WTC11 (cell line): ENCODE data around the gene ACBD5. TPM values are rescaled to one million over a fixed set of nuclear protein-coding genes. Genes with fewer than 3 reads are reported as not detected.
A peak's percentile ranks its signal among the peaks of the same experiment; 100 is the strongest.

Experiments used
- ATAC-seq: fragments of 200-7000 bp; cut with Tn5 transposase; 2 replicates; pipeline ENCODE4 v1.10.0; 2021; ENCODE audit warnings: mild to moderate bottlenecking, moderate library complexity
- CTCF ChIA-PET: fragments of 300-600 bp; sonication (Branson Sonifier 250); formaldehyde crosslinking; loops from one replicate; lab custom pipeline; 2021; ENCODE audit warnings: antibody characterized with exemption; lab: Charles Lee
- POLR2A ChIA-PET: fragments of 350-600 bp; sonication (Branson Sonifier 250); formaldehyde crosslinking; loops from one replicate; lab custom pipeline; 2021; ENCODE audit warnings: antibody characterized with exemption; lab: Charles Lee
- DNase-seq: peaks from one replicate; pipeline ENCODE4 v3.0.0; 2021; ENCODE audit warnings: low spot score
- H3K27ac Mint-ChIP-seq: 2 replicates; pipeline ENCODE4 v1.8.0; 2021; ENCODE audit warnings: mixed read lengths
- H3K27me3 Mint-ChIP-seq: 2 replicates; pipeline ENCODE4 v1.8.0; 2021; ENCODE audit warnings: low read depth, mild to moderate bottlenecking, moderate library complexity, mixed read lengths
- H3K36me3 Mint-ChIP-seq: 2 replicates; pipeline ENCODE4 v1.8.0; 2021; ENCODE audit warnings: mixed read lengths
- H3K4me1 Mint-ChIP-seq: 2 replicates; pipeline ENCODE4 v1.8.0; 2022; ENCODE audit warnings: mixed read lengths
- H3K4me3 Mint-ChIP-seq: 2 replicates; pipeline ENCODE4 v1.8.0; 2021; ENCODE audit warnings: mild to moderate bottlenecking, moderate library complexity, mixed read lengths
- H3K9me3 Mint-ChIP-seq: 2 replicates; pipeline ENCODE4 v1.8.0; 2021; ENCODE audit warnings: mixed read lengths
- ATF1 ChIP-seq: sonication (generic); formaldehyde crosslinking; IDR thresholded peaks from 2 replicates; pipeline ENCODE4 v1.8.1; 2023; ENCODE audit warnings: mild to moderate bottlenecking, moderate library complexity, missing genetic modification reagents
- ATF3 ChIP-seq: sonication (generic); formaldehyde crosslinking; conservative IDR thresholded peaks from 2 replicates; pipeline ENCODE4 v1.8.1; 2022; ENCODE audit warnings: mild to moderate bottlenecking, missing genetic modification reagents
- CBFB ChIP-seq: sonication (generic); formaldehyde crosslinking; IDR thresholded peaks from 2 replicates; pipeline ENCODE4 v1.8.1; 2022; ENCODE audit warnings: mild to moderate bottlenecking, low read depth, missing genetic modification reagents
- FOXK1 ChIP-seq: sonication (generic); formaldehyde crosslinking; IDR thresholded peaks from 2 replicates; pipeline ENCODE4 v1.8.0; 2022; ENCODE audit warnings: mild to moderate bottlenecking, moderate library complexity, missing genetic modification reagents
- FOXP4 ChIP-seq: sonication (generic); formaldehyde crosslinking; IDR thresholded peaks from 2 replicates; pipeline ENCODE4 v1.8.0; 2022; ENCODE audit warnings: mild to moderate bottlenecking, missing genetic modification reagents
- GABPB1 ChIP-seq: sonication (generic); formaldehyde crosslinking; IDR thresholded peaks from 2 replicates; pipeline ENCODE4 v1.8.1; 2023; ENCODE audit warnings: mild to moderate bottlenecking, missing genetic modification reagents
- GRHL2 ChIP-seq: fragments of 250-450 bp; sonication (Bioruptor Pico); IDR thresholded peaks from 2 replicates; pipeline ENCODE4 v1.8.0; 2022; ENCODE audit warnings: mild to moderate bottlenecking, moderate library complexity; ENCODE audit not compliant: insufficient replicate concordance, severe bottlenecking
- GTF2I ChIP-seq: fragments of 250-450 bp; sonication (Bioruptor Pico); conservative IDR thresholded peaks from 2 replicates; pipeline ENCODE4 v1.4.0; 2021; ENCODE audit warnings: mild to moderate bottlenecking
- JAZF1 ChIP-seq: fragments of 250-450 bp; sonication (Bioruptor Pico); IDR thresholded peaks from 2 replicates; pipeline ENCODE4 v1.9.0; 2021; ENCODE audit warnings: moderate library complexity, mild to moderate bottlenecking, inconsistent platforms
- KAT7 ChIP-seq: sonication (generic); formaldehyde crosslinking; IDR thresholded peaks from 2 replicates; pipeline ENCODE4 v1.8.1; 2023; ENCODE audit warnings: missing genetic modification reagents, mild to moderate bottlenecking, borderline replicate concordance
- MAX ChIP-seq: sonication (generic); formaldehyde crosslinking; IDR thresholded peaks from 2 replicates; pipeline ENCODE4 v1.8.0; 2022; ENCODE audit warnings: mild to moderate bottlenecking, missing genetic modification reagents
- NR3C1 ChIP-seq: sonication (generic); formaldehyde crosslinking; conservative IDR thresholded peaks from 2 replicates; pipeline ENCODE4 v1.8.1; 2023; ENCODE audit warnings: low read depth, mild to moderate bottlenecking, missing genetic modification reagents
- RELA ChIP-seq: sonication (generic); formaldehyde crosslinking; IDR thresholded peaks from 2 replicates; pipeline ENCODE4 v1.8.1; 2022; ENCODE audit warnings: missing genetic modification reagents, mild to moderate bottlenecking, borderline replicate concordance
- STAT6 ChIP-seq: sonication (generic); formaldehyde crosslinking; conservative IDR thresholded peaks from 2 replicates; pipeline ENCODE4 v1.8.1; 2023; ENCODE audit warnings: mild to moderate bottlenecking, low read depth, missing genetic modification reagents, moderate library complexity
- USF1 ChIP-seq: sonication (generic); formaldehyde crosslinking; IDR thresholded peaks from 2 replicates; pipeline ENCODE4 v1.8.0; 2022; ENCODE audit warnings: mild to moderate bottlenecking, missing genetic modification reagents
- ZBTB43 ChIP-seq: sonication (generic); formaldehyde crosslinking; IDR thresholded peaks from 2 replicates; pipeline ENCODE4 v1.8.1; 2023; ENCODE audit warnings: mild to moderate bottlenecking, missing genetic modification reagents
- ZMAT4 ChIP-seq: fragments of 250-450 bp; sonication (Bioruptor Pico); IDR thresholded peaks from 2 replicates; pipeline ENCODE4 v1.9.0; 2021; ENCODE audit warnings: mild to moderate bottlenecking
- ZSCAN18 ChIP-seq: fragments of 250-450 bp; sonication (Bioruptor Pico); IDR thresholded peaks from 2 replicates; pipeline ENCODE4 v2.1.2; 2022; ENCODE audit warnings: mild to moderate bottlenecking, moderate library complexity
- total RNA-seq: library from RNA; stranded (reverse); gene quantifications from 3 replicates; pipeline ENCODE4 v1.2.3, GENCODE V29; 2021

The ACBD5 gene
- total RNA-seq, 1 experiment from 2014 or later: 18.1 TPM

GRCh38 chr10:27242951-27243551 is 2.5 kb upstream of the ACBD5 start:
- Mint-ChIP-seq H3K4me1 (peaks cover 26% of the 10 kb centered on the region), H3K27ac (peak overlapping the region; percentile 99), H3K36me3 (no peaks in the 10 kb centered on the region), H3K9me3 (peaks cover 6% of the 10 kb centered on the region), H3K27me3 (0 out of 2 replicates have a peak, but pooled peaks cover 3% of the 10 kb centered on the region), H3K4me3 (peak overlapping the region; percentile 93)
- ChIA-PET POLR2A (interaction anchor here (0.6 to 1.5 kb wide), 2 partner anchors 8 to 900 kb away, joined by 3 to 4 read pairs; no protein-coding TSS in a partner anchor), CTCF (interaction anchor here (1.7 kb wide), 1 partner anchor 9 kb away, joined by 14 read pairs; no protein-coding TSS in a partner anchor)
- TF ChIP-seq GABPB1 (CRISPR knock-in tag): 0 out of 2 replicates have a peak, but pooled peaks have one; percentile 6
- no peak for TF ChIP-seq ATF1 (CRISPR knock-in tag)
- TF ChIP-seq ZMAT4: no peak
- TF ChIP-seq NR3C1: no peak
- TF ChIP-seq MAX (CRISPR knock-in tag): 0 out of 2 replicates have a peak, but pooled peaks have one; percentile 36
- TF ChIP-seq ZBTB43: peak; percentile 43; the same call in 1 of the 2 replicates
- DNase-seq: no peak
- ATAC-seq: no peak

GRCh38 chr10:27242473-27242950 is 1.9 kb upstream of the ACBD5 start:
- Mint-ChIP-seq H3K9me3 (peaks cover 4% of the 10 kb centered on the region; the same call in 1 of the 2 replicates), H3K36me3 (no peaks in the 10 kb centered on the region), H3K27me3 (0 out of 2 replicates have a peak, but pooled peaks cover 3% of the 10 kb centered on the region), H3K4me3 (peak overlapping the region; percentile 93), H3K4me1 (peaks cover 26% of the 10 kb centered on the region), H3K27ac (peak overlapping the region; percentile 99)
- CTCF ChIA-PET: interaction anchor here (1.0 to 1.7 kb wide), 2 partner anchors 10 to 13 kb away, joined by 3 to 14 read pairs; no protein-coding TSS in a partner anchor
- DNase-seq: no peak
- TF ChIP-seq GRHL2 (CRISPR knock-in tag): no peak
- TF ChIP-seq STAT6 (CRISPR knock-in tag): no peak
- TF ChIP-seq KAT7 (CRISPR knock-in tag): no peak
- TF ChIP-seq GTF2I (CRISPR knock-in tag): no peak
- TF ChIP-seq ATF3: no peak
- no peak for TF ChIP-seq JAZF1 (CRISPR knock-in tag)
- TF ChIP-seq, all 79 proteins: peak for 0
- ATAC-seq: no peak
- POLR2A ChIA-PET: interaction anchor here (0.6 to 1.5 kb wide), 3 partner anchors 8 to 901 kb away, joined by 3 to 4 read pairs (median 3); partner anchors contain the start of gene RAB18

- no peaks in the 10 kb centered on the region for H3K36me3 Mint-ChIP-seq
- ChIA-PET POLR2A (interaction anchor here (0.6 to 1.5 kb wide), 3 partner anchors 9 to 262 kb away, joined by 3 read pairs; partner anchors contain the start of gene RAB18), CTCF (interaction anchor here (0.6 to 1.7 kb wide), 5 partner anchors 10 to 663 kb away, joined by 3 to 14 read pairs (median 3); no protein-coding TSS in a partner anchor)
- TF ChIP-seq FOXK1 (CRISPR knock-in tag): peak; percentile 46
- no peak for TF ChIP-seq CBFB
- no peak for TF ChIP-seq ZSCAN18
- peak; percentile 46; the same call in 1 of the 2 replicates for TF ChIP-seq MAX (CRISPR knock-in tag)
- no peak for TF ChIP-seq RELA (CRISPR knock-in tag)
- no peak; the same call in 1 of the 2 replicates for TF ChIP-seq USF1 (CRISPR knock-in tag)
- no peak for TF ChIP-seq FOXP4 (CRISPR knock-in tag)
Measured at GRCh38 chr10:27241652-27242472, 1.3 kb upstream of the ACBD5 start.

More at GRCh38 chr10:27241652-27242472, 1.3 kb upstream of the ACBD5 start:
- peak; percentile 91 for DNase-seq
- Mint-ChIP-seq H3K27me3 (0 out of 2 replicates have a peak, but pooled peaks cover 3% of the 10 kb centered on the region), H3K27ac (peak overlapping the region; percentile 99), H3K4me3 (peak overlapping the region; percentile 93), H3K4me1 (peaks cover 26% of the 10 kb centered on the region), H3K9me3 (peaks cover 4% of the 10 kb centered on the region; the same call in 1 of the 2 replicates)
- ATAC-seq: peak; percentile 72
